ENCODE data around the gene ANO6.
"Not testable (repeated sequence)": the region's sequence is repeated elsewhere in the genome, so short reads cannot be mapped to it uniquely, and the experiment has no call there.

Gene ANO6

GRCh38 chr12:45234139-45234865, 18.4 kb downstream of the ANO6 start:
- DNase-seq (ENCODE audit: low read depth, low spot score) = no peak
- no peak overlapping the region for H3K4me3 ChIP-seq (ENCODE audit: low read length)

GRCh38 chr12:45235087-45236025, 19.5 kb downstream of the ANO6 start:
- H3K4me3 ChIP-seq (ENCODE audit: low read length) = no peak overlapping the region
- no peak for DNase-seq (ENCODE audit: low read depth, low spot score)

GRCh38 chr12:45236383-45236782, 20.5 kb downstream of the ANO6 start:
- not testable (repeated sequence) for DNase-seq (ENCODE audit: low read depth, low spot score); H3K4me3 ChIP-seq (ENCODE audit: low read length)

GRCh38 chr12:45242180-45242579, 26.3 kb downstream of the ANO6 start:
- no peak for DNase-seq (ENCODE audit: low read depth, low spot score)
- H3K4me3 ChIP-seq (ENCODE audit: low read length) = no peak overlapping the region

GRCh38 chr12:45243963-45244362, 28.1 kb downstream of the ANO6 start:
- H3K4me3 ChIP-seq (ENCODE audit: low read length) = no peak overlapping the region
- no peak for DNase-seq (ENCODE audit: low read depth, low spot score)

- DNase-seq (ENCODE audit: low read depth, low spot score) = no peak
- H3K4me3 ChIP-seq (ENCODE audit: low read length) = no peak overlapping the region
Measured at GRCh38 chr12:45244561-45245343, 28.9 kb downstream of the ANO6 start.

- no peak for DNase-seq (ENCODE audit: low read depth, low spot score)
- H3K4me3 ChIP-seq (ENCODE audit: low read length) = no peak overlapping the region
Measured at GRCh38 chr12:45246236-45246635, 30.3 kb downstream of the ANO6 start.

GRCh38 chr12:45247589-45247988, 31.7 kb downstream of the ANO6 start:
- no peak for DNase-seq (ENCODE audit: low read depth, low spot score)
- no peak overlapping the region for H3K4me3 ChIP-seq (ENCODE audit: low read length)

GRCh38 chr12:45248095-45248494, 32.2 kb downstream of the ANO6 start:
- H3K4me3 ChIP-seq (ENCODE audit: low read length) = no peak overlapping the region
- DNase-seq (ENCODE audit: low read depth, low spot score) = no peak

- no peak for DNase-seq (ENCODE audit: low read depth, low spot score)
- no peak overlapping the region for H3K4me3 ChIP-seq (ENCODE audit: low read length)
Measured at GRCh38 chr12:45254254-45254653, 38.4 kb downstream of the ANO6 start.

GRCh38 chr12:45256721-45257120, 40.8 kb downstream of the ANO6 start:
- DNase-seq (ENCODE audit: low read depth, low spot score) = no peak
- no peak overlapping the region for H3K4me3 ChIP-seq (ENCODE audit: low read length)

- no peak overlapping the region for H3K4me3 ChIP-seq (ENCODE audit: low read length)
- no peak for DNase-seq (ENCODE audit: low read depth, low spot score)
Measured at GRCh38 chr12:45257185-45257930, 41.5 kb downstream of the ANO6 start.

GRCh38 chr12:45259675-45260074, 43.8 kb downstream of the ANO6 start:
- DNase-seq (ENCODE audit: low read depth, low spot score) = no peak
- H3K4me3 ChIP-seq (ENCODE audit: low read length) = no peak overlapping the region

GRCh38 chr12:45260104-45260815, 44.4 kb downstream of the ANO6 start:
- H3K4me3 ChIP-seq (ENCODE audit: low read length) = no peak overlapping the region
- DNase-seq (ENCODE audit: low read depth, low spot score) = peak; percentile 77

GRCh38 chr12:45260854-45261253, 45.0 kb downstream of the ANO6 start:
- no peak for DNase-seq (ENCODE audit: low read depth, low spot score)
- H3K4me3 ChIP-seq (ENCODE audit: low read length) = no peak overlapping the region

- not testable (repeated sequence) for H3K4me3 ChIP-seq (ENCODE audit: low read length); DNase-seq (ENCODE audit: low read depth, low spot score)
Measured at GRCh38 chr12:45262185-45262584, 46.3 kb downstream of the ANO6 start.

GRCh38 chr12:45263587-45263986, 47.7 kb downstream of the ANO6 start:
- DNase-seq (ENCODE audit: low read depth, low spot score) = no peak
- H3K4me3 ChIP-seq (ENCODE audit: low read length) = no peak overlapping the region

GRCh38 chr12:45268672-45269411, 52.9 kb downstream of the ANO6 start:
- no peak overlapping the region for H3K4me3 ChIP-seq (ENCODE audit: low read length)
- peak; percentile 22 for DNase-seq (ENCODE audit: low read depth, low spot score)
